Hematopoietic multipotent progenitor cell treated with erythropoietin and hydrocortisone succinate and interleukin-3 and kit ligand, for 17 days (in vitro differentiated cells): Measurements from ENCODE around the gene RETNLB.

Experiments used
- DNase-seq: peaks from one replicate; pipeline ENCODE4 v3.0.0-alpha.2; 2015; ENCODE audit warnings: low spot score

The RETNLB gene

GRCh38 chr3:108757404-108757982 lies at the start of gene RETNLB:
TSS of gene RETNLB (minus strand) at chr3:108757410. CDS start at chr3:108757185, 225 bp downstream.
- no peak for DNase-seq

GRCh38 chr3:108806316-108806715 lies 49.1 kb upstream of the RETNLB start:
- no peak for DNase-seq

GRCh38 chr3:108804966-108805365 lies 47.8 kb upstream of the RETNLB start:
- DNase-seq = no peak

- no peak for DNase-seq
Observed at GRCh38 chr3:108804437-108804836, 47.2 kb upstream of the RETNLB start.

- no peak for DNase-seq
Observed at GRCh38 chr3:108791473-108791872, 34.3 kb upstream of the RETNLB start.

- DNase-seq = no peak
Observed at GRCh38 chr3:108780235-108780634, 23.0 kb upstream of the RETNLB start.

- DNase-seq = no peak
Observed at GRCh38 chr3:108779496-108779895, 22.3 kb upstream of the RETNLB start.

GRCh38 chr3:108775649-108776048 lies 18.4 kb upstream of the RETNLB start:
- no peak for DNase-seq

- DNase-seq = no peak
Observed at GRCh38 chr3:108767253-108767652, 10.0 kb upstream of the RETNLB start.

GRCh38 chr3:108755686-108756085 lies 1.5 kb downstream of the RETNLB start:
- no peak for DNase-seq

- no peak for DNase-seq
Observed at GRCh38 chr3:108744762-108745161, 12.4 kb downstream of the RETNLB start.

GRCh38 chr3:108742929-108743328 lies 14.3 kb downstream of the RETNLB start:
- no peak for DNase-seq

- no peak for DNase-seq
Observed at GRCh38 chr3:108736821-108737220, 20.4 kb downstream of the RETNLB start.

- DNase-seq = no peak
Observed at GRCh38 chr3:108728934-108729333, 28.3 kb downstream of the RETNLB start.

GRCh38 chr3:108728105-108728504 lies 29.1 kb downstream of the RETNLB start:
- no peak for DNase-seq

- DNase-seq = no peak
Observed at GRCh38 chr3:108724101-108724500, 33.1 kb downstream of the RETNLB start.

GRCh38 chr3:108722724-108723123 lies 34.5 kb downstream of the RETNLB start:
- DNase-seq = no peak

GRCh38 chr3:108719178-108719806 lies 37.9 kb downstream of the RETNLB start:
- DNase-seq = no peak

- DNase-seq = no peak
Observed at GRCh38 chr3:108718454-108718853, 38.8 kb downstream of the RETNLB start.

GRCh38 chr3:108713816-108714215 lies 43.4 kb downstream of the RETNLB start:
- no peak for DNase-seq

GRCh38 chr3:108713009-108713516 lies 44.1 kb downstream of the RETNLB start:
- no peak for DNase-seq
